ENCODE measurements around the gene KLHL30.

KLHL30 gene

GRCh38 chr2:238151628-238152235 is 13.3 kb downstream of the KLHL30 start:
- DNase-seq: no peak

GRCh38 chr2:238152771-238153688 is 14.6 kb downstream of the KLHL30 start:
- no peak for DNase-seq

GRCh38 chr2:238154570-238154969 is 16.1 kb downstream of the KLHL30 start:
- no peak for DNase-seq

- DNase-seq: no peak
Observed at GRCh38 chr2:238155051-238155760, 16.7 kb downstream of the KLHL30 start.

- DNase-seq: no peak
Observed at GRCh38 chr2:238155761-238156694, 17.6 kb downstream of the KLHL30 start.

GRCh38 chr2:238157506-238158017 is 19.1 kb downstream of the KLHL30 start:
- no peak for DNase-seq

- no peak for DNase-seq
Observed at GRCh38 chr2:238158018-238158508, 19.6 kb downstream of the KLHL30 start.

GRCh38 chr2:238158509-238159070 is 20.1 kb downstream of the KLHL30 start, which contains the start of gene ERFE:
Gene ERFE (plus strand): TSS chr2:238158970. CDS start chr2:238159008, 38 bp downstream.
- no peak for DNase-seq

GRCh38 chr2:238159071-238159539 is 20.6 kb downstream of the KLHL30 start:
- DNase-seq: no peak

GRCh38 chr2:238159661-238160205 is 21.3 kb downstream of the KLHL30 start:
- DNase-seq: no peak

- DNase-seq: no peak
Observed at GRCh38 chr2:238160206-238161129, 22.0 kb downstream of the KLHL30 start.

GRCh38 chr2:238161291-238162051 is 23.0 kb downstream of the KLHL30 start:
- DNase-seq: no peak

GRCh38 chr2:238162251-238162845 is 23.9 kb downstream of the KLHL30 start:
- no peak for DNase-seq

GRCh38 chr2:238162846-238163441 is 24.5 kb downstream of the KLHL30 start:
- no peak for DNase-seq

GRCh38 chr2:238163481-238164198 is 25.2 kb downstream of the KLHL30 start:
- DNase-seq: no peak

GRCh38 chr2:238164906-238165287 is 26.4 kb downstream of the KLHL30 start:
- no peak for DNase-seq

- no peak for DNase-seq
Observed at GRCh38 chr2:238165288-238165921, 26.9 kb downstream of the KLHL30 start.

Measured in effector CD4-positive, alpha-beta T cell (primary cell).